ENCODE results near the gene MYBBP1A. TPM values are rescaled to one million over a fixed set of nuclear protein-coding genes. Genes with fewer than 3 reads are reported as not detected.

MYBBP1A gene
- total RNA-seq, 4 donors from 2014 or later = 42.5 to 60.2 (median 48.9) TPM

DNA sequence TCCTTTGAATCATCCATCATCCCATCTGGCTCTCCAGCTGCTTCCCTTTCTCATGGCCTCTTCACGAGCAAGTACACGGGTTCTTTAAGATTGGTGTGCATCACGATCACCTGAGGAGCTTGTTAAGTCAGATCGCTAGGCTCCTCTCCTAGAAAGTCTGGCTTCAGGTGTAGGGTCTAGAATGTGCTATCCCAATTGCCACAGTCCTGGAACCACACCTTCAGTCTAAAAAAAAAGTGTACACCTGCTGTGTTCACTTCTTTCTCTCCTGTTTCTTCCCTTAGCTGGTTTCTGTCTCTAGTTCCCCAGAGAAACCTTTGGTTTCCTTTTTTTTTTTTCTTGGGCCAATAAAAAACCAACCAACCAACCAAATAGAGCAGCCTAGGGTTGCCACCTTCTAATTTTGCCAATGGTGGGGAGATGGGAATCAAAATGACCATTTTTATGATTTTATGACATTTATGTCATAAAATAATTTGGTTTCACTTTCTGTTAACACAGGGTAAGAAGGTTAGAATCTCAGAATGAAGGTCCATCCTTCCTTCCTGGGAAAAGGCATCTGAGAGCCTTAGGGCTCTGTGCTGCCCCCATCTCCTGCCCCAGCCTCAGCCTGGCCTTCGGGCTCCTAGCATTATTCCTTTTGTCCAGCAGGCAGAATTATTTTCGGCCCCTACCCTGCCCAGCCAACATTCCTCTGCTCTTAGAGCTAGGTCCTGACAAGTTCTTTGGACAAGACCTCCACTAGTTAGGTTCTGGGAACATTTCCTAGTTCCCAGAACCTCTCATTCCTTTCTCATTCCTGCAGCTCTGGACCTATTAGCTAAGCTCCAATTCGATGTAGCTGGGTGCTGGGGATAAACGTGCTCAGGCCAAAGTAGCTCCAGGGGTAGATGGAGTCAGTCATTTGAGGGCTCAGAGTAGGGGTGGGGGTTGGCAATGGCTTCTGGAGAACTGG is 7.1 kb upstream of the MYBBP1A start:
- Histone ChIP-seq H3K36me3 (no peaks in the 10 kb centered on the region), H3K4me3 (no peak overlapping the region), H3K27me3 (no peaks in the 10 kb centered on the region), H3K27ac (no peak overlapping the region), H3K9me3 (no peaks in the 10 kb centered on the region), H3K4me1 (peaks cover 5 to 8% of the 10 kb centered on the region in 2 donors)
- ATAC-seq = no peak
- no peak for DNase-seq
- in situ Hi-C loops (cut with MboI; ENCODE audit: low sequenced_read_pairs in 4 of 4) = loop anchor here in 1 of 4 donors (25.0 kb wide), 1 partner anchor 100 kb away; no protein-coding TSS in a partner anchor
- intact Hi-C loops (cut with DNase I; ENCODE audit: low total_unique reads) = loop anchor here (10.0 kb wide), 1 partner anchor 347 kb away; no protein-coding TSS in a partner anchor
- TF ChIP-seq, protein P1, sequence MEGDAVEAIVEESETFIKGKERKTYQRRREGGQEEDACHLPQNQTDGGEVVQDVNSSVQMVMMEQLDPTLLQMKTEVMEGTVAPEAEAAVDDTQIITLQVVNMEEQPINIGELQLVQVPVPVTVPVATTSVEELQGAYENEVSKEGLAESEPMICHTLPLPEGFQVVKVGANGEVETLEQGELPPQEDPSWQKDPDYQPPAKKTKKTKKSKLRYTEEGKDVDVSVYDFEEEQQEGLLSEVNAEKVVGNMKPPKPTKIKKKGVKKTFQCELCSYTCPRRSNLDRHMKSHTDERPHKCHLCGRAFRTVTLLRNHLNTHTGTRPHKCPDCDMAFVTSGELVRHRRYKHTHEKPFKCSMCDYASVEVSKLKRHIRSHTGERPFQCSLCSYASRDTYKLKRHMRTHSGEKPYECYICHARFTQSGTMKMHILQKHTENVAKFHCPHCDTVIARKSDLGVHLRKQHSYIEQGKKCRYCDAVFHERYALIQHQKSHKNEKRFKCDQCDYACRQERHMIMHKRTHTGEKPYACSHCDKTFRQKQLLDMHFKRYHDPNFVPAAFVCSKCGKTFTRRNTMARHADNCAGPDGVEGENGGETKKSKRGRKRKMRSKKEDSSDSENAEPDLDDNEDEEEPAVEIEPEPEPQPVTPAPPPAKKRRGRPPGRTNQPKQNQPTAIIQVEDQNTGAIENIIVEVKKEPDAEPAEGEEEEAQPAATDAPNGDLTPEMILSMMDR (IDR thresholded peaks at IDR 0.05 in 4 of 5, conservative IDR thresholded peaks at IDR 0.05 in 1 of 5) = no peak
- TF ChIP-seq POLR2A (IDR thresholded peaks at IDR 0.05) = no peak

DNA sequence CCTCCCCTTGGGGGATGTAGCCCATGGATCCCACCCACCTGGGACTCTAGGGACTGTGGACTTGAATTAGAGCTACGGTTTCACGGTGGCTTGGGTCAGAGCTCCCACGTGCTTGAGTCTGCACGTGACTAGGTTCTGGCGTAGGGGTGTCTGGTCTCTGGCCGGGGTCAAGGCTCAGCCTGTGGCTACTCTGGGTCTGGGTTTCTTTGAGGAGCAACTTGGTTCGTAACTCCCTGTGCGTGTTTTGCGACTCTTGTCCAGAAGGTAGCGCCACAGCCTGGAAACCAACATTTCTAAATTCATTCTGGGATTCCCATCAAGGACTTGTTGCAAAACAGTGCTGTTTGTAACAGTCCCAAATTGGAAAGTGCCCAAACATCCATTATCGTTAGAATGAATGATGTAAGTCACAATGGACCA is 5.7 kb upstream of the MYBBP1A start:
- peaks cover 3 to 8% of the 10 kb centered on the region in 2 donors for H3K4me1 ChIP-seq
- in situ Hi-C loops (cut with MboI; ENCODE audit: low sequenced_read_pairs in 4 of 4) (loop anchor here in 1 of 4 donors (25.0 kb wide), 1 partner anchor 99 kb away; no protein-coding TSS in a partner anchor), intact Hi-C loops (cut with DNase I; ENCODE audit: low total_unique reads) (loop anchor here (10.0 kb wide), 1 partner anchor 346 kb away; no protein-coding TSS in a partner anchor)
- no peak overlapping the region for H3K27ac ChIP-seq
- TF ChIP-seq, protein P1 (IDR thresholded peaks at IDR 0.05 in 4 of 5, conservative IDR thresholded peaks at IDR 0.05 in 1 of 5) = no peak
- TF ChIP-seq POLR2A (IDR thresholded peaks at IDR 0.05) = no peak
- no peaks in the 10 kb centered on the region for H3K9me3 ChIP-seq
- no peaks in the 10 kb centered on the region for H3K27me3 ChIP-seq
- H3K36me3 ChIP-seq = no peaks in the 10 kb centered on the region
- ATAC-seq (no peak), DNase-seq (no peak)
- no peak overlapping the region for H3K4me3 ChIP-seq

DNA sequence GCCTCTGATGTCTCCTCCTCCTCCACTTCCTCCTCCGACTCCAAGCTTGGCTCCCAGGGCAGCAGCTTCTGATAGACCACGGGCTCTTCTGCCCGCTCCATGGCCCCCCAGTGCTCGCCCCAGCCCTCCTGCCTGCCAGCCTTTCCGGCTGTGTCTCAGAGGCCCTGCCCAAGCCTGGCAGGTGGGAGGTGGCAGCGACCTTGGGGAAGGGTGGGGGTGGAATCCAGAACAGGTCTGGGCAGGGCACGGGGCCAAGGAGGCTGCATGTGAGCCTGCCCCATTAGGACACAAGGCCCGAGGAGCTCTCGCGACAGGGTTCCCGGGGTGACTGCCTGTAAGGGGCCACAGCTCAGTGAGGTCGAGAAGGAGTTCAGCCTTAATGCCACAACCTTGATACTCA is 5.2 kb upstream of the MYBBP1A start, which contains the start of gene GGT6:
GGT6 (minus strand) TSS at position 157 of the 400 bp plus-strand sequence; CDS start at position 101, 56 bp downstream.
- no peaks in the 10 kb centered on the region for H3K36me3 ChIP-seq
- no peak within 1 kb of the TSS for H3K4me3 ChIP-seq
- peaks cover 5 to 9% of the 10 kb centered on the region in 2 donors for H3K4me1 ChIP-seq
- intact Hi-C loops (cut with DNase I; ENCODE audit: low total_unique reads) (loop anchor here (10.0 kb wide), 1 partner anchor 346 kb away; no protein-coding TSS in a partner anchor), in situ Hi-C loops (cut with MboI; ENCODE audit: low sequenced_read_pairs in 4 of 4) (loop anchor here in 1 of 4 donors (25.0 kb wide), 1 partner anchor 98 kb away; no protein-coding TSS in a partner anchor)
- TF ChIP-seq, protein P1 (IDR thresholded peaks at IDR 0.05 in 4 of 5, conservative IDR thresholded peaks at IDR 0.05 in 1 of 5) = no peak
- TF ChIP-seq POLR2A (IDR thresholded peaks at IDR 0.05) = no peak
- ATAC-seq = no peak
- no peaks in the 10 kb centered on the region for H3K27me3 ChIP-seq
- H3K27ac ChIP-seq = no peak within 1 kb of the TSS
- no peak for DNase-seq
- no peaks in the 10 kb centered on the region for H3K9me3 ChIP-seq

DNA sequence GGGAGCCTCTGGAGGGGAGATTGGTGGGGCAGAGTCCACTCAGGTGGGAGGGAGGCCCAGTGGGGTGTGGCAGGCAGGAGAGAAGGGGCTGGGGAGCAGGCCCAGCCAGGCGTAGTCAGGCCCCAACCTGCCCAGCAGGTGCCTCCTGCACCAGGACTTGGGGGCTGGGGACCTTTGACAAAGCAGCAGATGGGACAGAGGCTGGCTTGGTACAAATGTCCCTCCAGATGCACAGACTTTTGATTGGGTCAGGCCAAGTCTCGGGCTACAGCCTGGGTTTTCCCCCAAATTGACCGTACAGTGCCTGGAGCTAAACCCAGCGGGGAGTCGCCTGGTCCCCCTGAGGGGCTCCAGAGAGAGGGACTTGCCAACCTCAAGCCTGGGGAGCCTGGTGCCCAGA is 4.8 kb upstream of the MYBBP1A start:
- no peak overlapping the region for H3K4me3 ChIP-seq
- no peak for ATAC-seq
- no peaks in the 10 kb centered on the region for H3K9me3 ChIP-seq
- TF ChIP-seq, protein P1 (IDR thresholded peaks at IDR 0.05 in 4 of 5, conservative IDR thresholded peaks at IDR 0.05 in 1 of 5) = no peak
- no peak for TF ChIP-seq POLR2A (IDR thresholded peaks at IDR 0.05)
- no peak for DNase-seq
- no peaks in the 10 kb centered on the region for H3K36me3 ChIP-seq
- H3K27me3 ChIP-seq = no peaks in the 10 kb centered on the region
- intact Hi-C loops (cut with DNase I; ENCODE audit: low total_unique reads) (loop anchor here (10.0 kb wide), 2 partner anchors 135 to 345 kb away; no protein-coding TSS in a partner anchor), in situ Hi-C loops (cut with MboI; ENCODE audit: low sequenced_read_pairs in 4 of 4) (loop anchor here in 2 of 4 donors (10.0 to 25.0 kb wide), 2 partner anchors 98 to 135 kb away; no protein-coding TSS in a partner anchor)
- H3K27ac ChIP-seq = no peak overlapping the region
- H3K4me1 ChIP-seq = peaks cover 5 to 7% of the 10 kb centered on the region in 2 donors
